Left lung (tissue), 10 donors: ENCODE data around the gene INSYN2A. TPM values are rescaled to one million over a fixed set of nuclear protein-coding genes. Genes with fewer than 3 reads are reported as not detected.

Experiments used
- ATAC-seq: fragments of 200-7000 bp; cut with Tn5 transposase; one replicate; pipeline ENCODE4 v1.9.1; 2020; ENCODE audit warnings: moderate library complexity
- DNase-seq, 4 donors: peaks; one replicate each; pipeline ENCODE4 v3.0.0-alpha.2; 2013 to 2020
- H3K27ac ChIP-seq, 2 donors: fragments of 200-600 bp; sonication (generic) in 1 of 2; one replicate each; pipeline versions ENCODE4 v1.5.0 to v1.8.0; 2020 to 2021
- H3K27me3 ChIP-seq, 2 donors: fragments of 200-600 bp; sonication (generic) in 1 of 2; one replicate each; pipeline versions ENCODE4 v1.5.0 to v1.8.0; 2020 to 2021
- H3K36me3 ChIP-seq, 2 donors: fragments of 200-600 bp; sonication (generic) in 1 of 2; one replicate each; pipeline versions ENCODE4 v1.5.0 to v1.8.0; 2020 to 2021
- H3K4me1 ChIP-seq, 2 donors: fragments of 200-600 bp; one replicate each; pipeline ENCODE4 v1.8.0; 2021
- H3K4me3 ChIP-seq, 2 donors: fragments of 200-600 bp; sonication (generic) in 1 of 2; one replicate each; pipeline versions ENCODE4 v1.5.0 to v1.8.0; 2020 to 2021; ENCODE audit warnings: mild to moderate bottlenecking in 1 of 2
- H3K9me3 ChIP-seq, 2 donors: fragments of 200-600 bp; sonication (generic) in 1 of 2; one replicate each; pipeline versions ENCODE4 v1.5.0 to v1.8.0; 2020 to 2021
- CTCF ChIP-seq, 2 donors: fragments of 200-600 bp; sonication (generic) in 1 of 2; IDR thresholded peaks; one replicate each; pipeline versions ENCODE4 v1.5.0 to v1.8.0; 2021; ENCODE audit warnings: antibody characterized with exemption in 2 of 2
- intact Hi-C, 2 donors: fragments of 100-400 bp; cut with DNase I; formaldehyde crosslinking; loops; one replicate each; pipeline versions ENCODE4 v1.11.2 to v1.14.2; 2022
- polyA plus RNA-seq, 6 donors: library from polyadenylated mRNA; unstranded; fragments of 120-200 nt; gene quantifications; one replicate each; pipeline ENCODE4 v1.2.1, GENCODE V29; 2013; ENCODE audit not compliant: insufficient read length in 6 of 6
- total RNA-seq, 2 donors: library from RNA; stranded (reverse); fragmentation: NEBNext Ultra II Directional; extraction: Animal tissue kit (Norgen Biotek cat#: 25700); gene quantifications; one replicate each; pipeline ENCODE4 v1.2.1, GENCODE V29; 2021
- donor health status: DM: no; HTN: yes; CAD: no.
- donor health status: DM: no; HTN: no; CAD: no.

The INSYN2A gene
- total and polyA plus RNA-seq, 8 donors = 0.10 to 2.5 (median 1.6) TPM

- intact Hi-C loops = no loop called here
- no peak for ATAC-seq
- Histone ChIP-seq H3K27ac (no peak overlapping the region), H3K27me3 (no peaks in the 10 kb centered on the region), H3K4me3 (no peak overlapping the region), H3K9me3 (no peaks in the 10 kb centered on the region), H3K4me1 (no peaks in the 10 kb centered on the region), H3K36me3 (no peaks in the 10 kb centered on the region)
- no peak for TF ChIP-seq CTCF (IDR thresholded peaks at IDR 0.05)
- no peak for DNase-seq
Observed at GRCh38 chr10:127210936-127211466, 14.6 kb upstream of the INSYN2A start.

- no peaks in the 10 kb centered on the region for H3K9me3 ChIP-seq
- H3K36me3 ChIP-seq = no peaks in the 10 kb centered on the region
- no peak overlapping the region for H3K4me3 ChIP-seq
- no peak overlapping the region for H3K27ac ChIP-seq
- no peaks in the 10 kb centered on the region for H3K27me3 ChIP-seq
- ATAC-seq (no peak), DNase-seq (no peak)
- TF ChIP-seq CTCF (IDR thresholded peaks at IDR 0.05) = no peak
- intact Hi-C loops = no loop called here
- no peaks in the 10 kb centered on the region for H3K4me1 ChIP-seq
Observed at GRCh38 chr10:127207081-127207480, 10.7 kb upstream of the INSYN2A start.

GRCh38 chr10:127203067-127203466 is 6.7 kb upstream of the INSYN2A start:
- Histone ChIP-seq H3K27me3 (peaks cover 0 to under 1% of the 10 kb centered on the region in 2 donors), H3K36me3 (no peaks in the 10 kb centered on the region), H3K4me3 (no peak overlapping the region), H3K27ac (no peak overlapping the region), H3K9me3 (no peaks in the 10 kb centered on the region), H3K4me1 (no peaks in the 10 kb centered on the region)
- TF ChIP-seq CTCF (IDR thresholded peaks at IDR 0.05) = no peak
- ATAC-seq = no peak
- DNase-seq = no peak
- intact Hi-C loops = no loop called here

GRCh38 chr10:127200646-127201045 is 4.3 kb upstream of the INSYN2A start:
- peaks cover 2 to 25% of the 10 kb centered on the region in 2 donors for H3K27me3 ChIP-seq
- no peaks in the 10 kb centered on the region for H3K9me3 ChIP-seq
- intact Hi-C loops = no loop called here
- DNase-seq = no peak
- no peak overlapping the region for H3K4me3 ChIP-seq
- no peak overlapping the region for H3K27ac ChIP-seq
- ATAC-seq = no peak
- peaks cover 0 to 6% of the 10 kb centered on the region in 2 donors for H3K4me1 ChIP-seq
- TF ChIP-seq CTCF (IDR thresholded peaks at IDR 0.05) = no peak
- no peaks in the 10 kb centered on the region for H3K36me3 ChIP-seq

GRCh38 chr10:127198721-127199120 is 2.3 kb upstream of the INSYN2A start:
- no peak overlapping the region for H3K27ac ChIP-seq
- no peak overlapping the region for H3K4me3 ChIP-seq
- intact Hi-C loops = no loop called here
- no peak for TF ChIP-seq CTCF (IDR thresholded peaks at IDR 0.05)
- no peaks in the 10 kb centered on the region for H3K36me3 ChIP-seq
- no peak for ATAC-seq
- no peaks in the 10 kb centered on the region for H3K9me3 ChIP-seq
- DNase-seq = no peak
- peaks cover 5 to 18% of the 10 kb centered on the region in 2 donors for H3K4me1 ChIP-seq
- peaks cover 9 to 44% of the 10 kb centered on the region in 2 donors for H3K27me3 ChIP-seq
